ENCODE data around the gene PCDHGA12. TPM values are rescaled to one million over a fixed set of nuclear protein-coding genes. Genes with fewer than 3 reads are reported as not detected.

The PCDHGA12 gene
- total RNA-seq, 1 experiment from 2014 or later, result 2.1 TPM

DNA sequence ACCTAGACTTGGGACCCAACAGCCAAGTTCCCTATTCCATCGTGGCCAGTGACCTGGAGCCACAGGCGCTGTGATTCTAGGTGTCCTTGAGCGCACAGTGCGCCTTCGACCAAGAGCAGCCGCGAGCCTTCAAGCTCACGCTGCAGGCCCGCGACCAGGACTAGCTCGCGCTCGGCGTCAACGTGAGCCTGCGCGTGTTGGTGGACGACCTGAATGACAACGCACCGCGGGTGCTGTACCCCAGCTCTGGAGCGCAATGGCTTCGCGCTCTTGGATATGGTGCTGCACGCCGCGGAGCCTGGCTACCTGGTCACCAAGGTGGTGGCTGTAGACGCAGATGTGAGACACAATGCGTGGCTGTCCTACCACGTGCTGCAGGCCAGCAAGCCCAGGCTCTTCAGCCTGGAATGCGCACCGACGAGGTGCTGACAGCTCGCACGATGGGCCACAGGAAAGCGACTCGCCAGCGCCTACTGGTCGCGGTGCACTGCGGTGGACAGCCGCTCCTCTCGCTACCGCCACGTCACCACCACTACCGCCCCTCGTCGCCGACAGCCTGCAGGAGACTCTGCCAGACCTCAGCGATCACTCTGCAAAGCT lies 11.4 kb downstream of the PCDHGA12 start:
- CTCF ChIA-PET, result interaction anchor here (1.2 to 3.0 kb wide), 4 partner anchors 11 to 219 kb away, joined by 3 to 13 read pairs (median 4); partner anchors contain the start of genes PCDHB14 and PCDHGA12
- POLR2A ChIA-PET, result no interaction called here
- Mint-ChIP-seq H3K4me3 (no peak overlapping the region), H3K36me3 (peaks cover 15% of the 10 kb centered on the region; the same call in 1 of the 2 replicates), H3K4me1 (peaks cover 10% of the 10 kb centered on the region), H3K27ac (no peak overlapping the region), H3K9me3 (peaks cover 9% of the 10 kb centered on the region; the same call in 1 of the 2 replicates), H3K27me3 (ENCODE audit: low read depth) (no peaks in the 10 kb centered on the region)
- no peak for DNase-seq (ENCODE audit: low spot score)
- TF ChIP-seq, protein P1, sequence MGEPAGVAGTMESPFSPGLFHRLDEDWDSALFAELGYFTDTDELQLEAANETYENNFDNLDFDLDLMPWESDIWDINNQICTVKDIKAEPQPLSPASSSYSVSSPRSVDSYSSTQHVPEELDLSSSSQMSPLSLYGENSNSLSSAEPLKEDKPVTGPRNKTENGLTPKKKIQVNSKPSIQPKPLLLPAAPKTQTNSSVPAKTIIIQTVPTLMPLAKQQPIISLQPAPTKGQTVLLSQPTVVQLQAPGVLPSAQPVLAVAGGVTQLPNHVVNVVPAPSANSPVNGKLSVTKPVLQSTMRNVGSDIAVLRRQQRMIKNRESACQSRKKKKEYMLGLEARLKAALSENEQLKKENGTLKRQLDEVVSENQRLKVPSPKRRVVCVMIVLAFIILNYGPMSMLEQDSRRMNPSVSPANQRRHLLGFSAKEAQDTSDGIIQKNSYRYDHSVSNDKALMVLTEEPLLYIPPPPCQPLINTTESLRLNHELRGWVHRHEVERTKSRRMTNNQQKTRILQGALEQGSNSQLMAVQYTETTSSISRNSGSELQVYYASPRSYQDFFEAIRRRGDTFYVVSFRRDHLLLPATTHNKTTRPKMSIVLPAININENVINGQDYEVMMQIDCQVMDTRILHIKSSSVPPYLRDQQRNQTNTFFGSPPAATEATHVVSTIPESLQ (CRISPR knock-in tag; IDR thresholded peaks at IDR 0.05), result no peak
- TF ChIP-seq, protein P2, sequence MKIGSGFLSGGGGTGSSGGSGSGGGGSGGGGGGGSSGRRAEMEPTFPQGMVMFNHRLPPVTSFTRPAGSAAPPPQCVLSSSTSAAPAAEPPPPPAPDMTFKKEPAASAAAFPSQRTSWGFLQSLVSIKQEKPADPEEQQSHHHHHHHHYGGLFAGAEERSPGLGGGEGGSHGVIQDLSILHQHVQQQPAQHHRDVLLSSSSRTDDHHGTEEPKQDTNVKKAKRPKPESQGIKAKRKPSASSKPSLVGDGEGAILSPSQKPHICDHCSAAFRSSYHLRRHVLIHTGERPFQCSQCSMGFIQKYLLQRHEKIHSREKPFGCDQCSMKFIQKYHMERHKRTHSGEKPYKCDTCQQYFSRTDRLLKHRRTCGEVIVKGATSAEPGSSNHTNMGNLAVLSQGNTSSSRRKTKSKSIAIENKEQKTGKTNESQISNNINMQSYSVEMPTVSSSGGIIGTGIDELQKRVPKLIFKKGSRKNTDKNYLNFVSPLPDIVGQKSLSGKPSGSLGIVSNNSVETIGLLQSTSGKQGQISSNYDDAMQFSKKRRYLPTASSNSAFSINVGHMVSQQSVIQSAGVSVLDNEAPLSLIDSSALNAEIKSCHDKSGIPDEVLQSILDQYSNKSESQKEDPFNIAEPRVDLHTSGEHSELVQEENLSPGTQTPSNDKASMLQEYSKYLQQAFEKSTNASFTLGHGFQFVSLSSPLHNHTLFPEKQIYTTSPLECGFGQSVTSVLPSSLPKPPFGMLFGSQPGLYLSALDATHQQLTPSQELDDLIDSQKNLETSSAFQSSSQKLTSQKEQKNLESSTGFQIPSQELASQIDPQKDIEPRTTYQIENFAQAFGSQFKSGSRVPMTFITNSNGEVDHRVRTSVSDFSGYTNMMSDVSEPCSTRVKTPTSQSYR (CRISPR knock-in tag; IDR thresholded peaks at IDR 0.05), result no peak
- TF ChIP-seq, protein P3, sequence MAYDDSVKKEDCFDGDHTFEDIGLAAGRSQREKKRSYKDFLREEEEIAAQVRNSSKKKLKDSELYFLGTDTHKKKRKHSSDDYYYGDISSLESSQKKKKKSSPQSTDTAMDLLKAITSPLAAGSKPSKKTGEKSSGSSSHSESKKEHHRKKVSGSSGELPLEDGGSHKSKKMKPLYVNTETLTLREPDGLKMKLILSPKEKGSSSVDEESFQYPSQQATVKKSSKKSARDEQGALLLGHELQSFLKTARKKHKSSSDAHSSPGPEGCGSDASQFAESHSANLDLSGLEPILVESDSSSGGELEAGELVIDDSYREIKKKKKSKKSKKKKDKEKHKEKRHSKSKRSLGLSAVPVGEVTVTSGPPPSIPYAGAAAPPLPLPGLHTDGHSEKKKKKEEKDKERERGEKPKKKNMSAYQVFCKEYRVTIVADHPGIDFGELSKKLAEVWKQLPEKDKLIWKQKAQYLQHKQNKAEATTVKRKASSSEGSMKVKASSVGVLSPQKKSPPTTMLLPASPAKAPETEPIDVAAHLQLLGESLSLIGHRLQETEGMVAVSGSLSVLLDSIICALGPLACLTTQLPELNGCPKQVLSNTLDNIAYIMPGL (CRISPR knock-in tag; IDR thresholded peaks at IDR 0.05), result no peak
- no peak for TF ChIP-seq RELA (CRISPR knock-in tag; IDR thresholded peaks at IDR 0.05; ENCODE audit: borderline replicate concordance)
- TF ChIP-seq, protein P4, sequence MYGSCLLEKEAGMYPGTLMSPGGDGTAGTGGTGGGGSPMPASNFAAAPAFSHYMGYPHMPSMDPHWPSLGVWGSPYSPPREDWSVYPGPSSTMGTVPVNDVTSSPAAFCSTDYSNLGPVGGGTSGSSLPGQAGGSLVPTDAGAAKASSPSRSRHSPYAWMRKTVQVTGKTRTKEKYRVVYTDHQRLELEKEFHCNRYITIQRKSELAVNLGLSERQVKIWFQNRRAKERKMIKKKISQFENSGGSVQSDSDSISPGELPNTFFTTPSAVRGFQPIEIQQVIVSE (CRISPR knock-in tag; IDR thresholded peaks at IDR 0.05; ENCODE audit: borderline replicate concordance), result no peak
- no peak for TF ChIP-seq CREM (CRISPR knock-in tag; IDR thresholded peaks at IDR 0.05)
- TF ChIP-seq, protein P5, sequence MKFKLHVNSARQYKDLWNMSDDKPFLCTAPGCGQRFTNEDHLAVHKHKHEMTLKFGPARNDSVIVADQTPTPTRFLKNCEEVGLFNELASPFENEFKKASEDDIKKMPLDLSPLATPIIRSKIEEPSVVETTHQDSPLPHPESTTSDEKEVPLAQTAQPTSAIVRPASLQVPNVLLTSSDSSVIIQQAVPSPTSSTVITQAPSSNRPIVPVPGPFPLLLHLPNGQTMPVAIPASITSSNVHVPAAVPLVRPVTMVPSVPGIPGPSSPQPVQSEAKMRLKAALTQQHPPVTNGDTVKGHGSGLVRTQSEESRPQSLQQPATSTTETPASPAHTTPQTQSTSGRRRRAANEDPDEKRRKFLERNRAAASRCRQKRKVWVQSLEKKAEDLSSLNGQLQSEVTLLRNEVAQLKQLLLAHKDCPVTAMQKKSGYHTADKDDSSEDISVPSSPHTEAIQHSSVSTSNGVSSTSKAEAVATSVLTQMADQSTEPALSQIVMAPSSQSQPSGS (CRISPR knock-in tag; IDR thresholded peaks at IDR 0.05; ENCODE audit: borderline replicate concordance, low read depth), result no peak
- no peak for TF ChIP-seq TCF7 (CRISPR knock-in tag; IDR thresholded peaks at IDR 0.05; ENCODE audit: low read depth)
- TF ChIP-seq FOXK1 (CRISPR knock-in tag; IDR thresholded peaks at IDR 0.05), result no peak
- TF ChIP-seq ZNF219 (CRISPR knock-in tag; IDR thresholded peaks at IDR 0.05; ENCODE audit: borderline replicate concordance), result no peak
- TF ChIP-seq, protein P6, sequence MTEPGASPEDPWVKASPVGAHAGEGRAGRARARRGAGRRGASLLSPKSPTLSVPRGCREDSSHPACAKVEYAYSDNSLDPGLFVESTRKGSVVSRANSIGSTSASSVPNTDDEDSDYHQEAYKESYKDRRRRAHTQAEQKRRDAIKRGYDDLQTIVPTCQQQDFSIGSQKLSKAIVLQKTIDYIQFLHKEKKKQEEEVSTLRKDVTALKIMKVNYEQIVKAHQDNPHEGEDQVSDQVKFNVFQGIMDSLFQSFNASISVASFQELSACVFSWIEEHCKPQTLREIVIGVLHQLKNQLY (CRISPR knock-in tag; IDR thresholded peaks at IDR 0.05), result no peak
- no peak for TF ChIP-seq SP1 (CRISPR knock-in tag; conservative IDR thresholded peaks at IDR 0.05)
- no peak for TF ChIP-seq HMGA2 (CRISPR knock-in tag; IDR thresholded peaks at IDR 0.05)
- TF ChIP-seq, protein P7, sequence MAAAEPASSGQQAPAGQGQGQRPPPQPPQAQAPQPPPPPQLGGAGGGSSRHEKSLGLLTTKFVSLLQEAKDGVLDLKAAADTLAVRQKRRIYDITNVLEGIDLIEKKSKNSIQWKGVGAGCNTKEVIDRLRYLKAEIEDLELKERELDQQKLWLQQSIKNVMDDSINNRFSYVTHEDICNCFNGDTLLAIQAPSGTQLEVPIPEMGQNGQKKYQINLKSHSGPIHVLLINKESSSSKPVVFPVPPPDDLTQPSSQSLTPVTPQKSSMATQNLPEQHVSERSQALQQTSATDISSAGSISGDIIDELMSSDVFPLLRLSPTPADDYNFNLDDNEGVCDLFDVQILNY (CRISPR knock-in tag; IDR thresholded peaks at IDR 0.05), result no peak
- no peak for TF ChIP-seq ELF4 (CRISPR knock-in tag; IDR thresholded peaks at IDR 0.05; ENCODE audit: low read depth)
- TF ChIP-seq MYBL2 (CRISPR knock-in tag; IDR thresholded peaks at IDR 0.05), result no peak
- TF ChIP-seq ZNF416 (CRISPR knock-in tag; IDR thresholded peaks at IDR 0.05), result no peak
- TF ChIP-seq, protein P8, sequence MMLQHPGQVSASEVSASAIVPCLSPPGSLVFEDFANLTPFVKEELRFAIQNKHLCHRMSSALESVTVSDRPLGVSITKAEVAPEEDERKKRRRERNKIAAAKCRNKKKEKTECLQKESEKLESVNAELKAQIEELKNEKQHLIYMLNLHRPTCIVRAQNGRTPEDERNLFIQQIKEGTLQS (CRISPR knock-in tag; conservative IDR thresholded peaks at IDR 0.05), result no peak
- TF ChIP-seq, protein P9, sequence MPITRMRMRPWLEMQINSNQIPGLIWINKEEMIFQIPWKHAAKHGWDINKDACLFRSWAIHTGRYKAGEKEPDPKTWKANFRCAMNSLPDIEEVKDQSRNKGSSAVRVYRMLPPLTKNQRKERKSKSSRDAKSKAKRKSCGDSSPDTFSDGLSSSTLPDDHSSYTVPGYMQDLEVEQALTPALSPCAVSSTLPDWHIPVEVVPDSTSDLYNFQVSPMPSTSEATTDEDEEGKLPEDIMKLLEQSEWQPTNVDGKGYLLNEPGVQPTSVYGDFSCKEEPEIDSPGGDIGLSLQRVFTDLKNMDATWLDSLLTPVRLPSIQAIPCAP (CRISPR knock-in tag; IDR thresholded peaks at IDR 0.05), result no peak
- no peak for TF ChIP-seq JUN (CRISPR knock-in tag; IDR thresholded peaks at IDR 0.05)
- ATAC-seq, result no peak

Data from WTC11 (cell line).